Calu3 (cell line): ENCODE results near the gene USP5. TPM values are rescaled to one million over a fixed set of nuclear protein-coding genes. Genes with fewer than 3 reads are reported as not detected.

Experiments used
- BruUV-seq: library from RNA; stranded (reverse); fragments of 400-500 nt; replicated peaks from 2 replicates; lab custom pipeline; 2021; lab: Mats Ljungman, UMichigan
- CTCF ChIA-PET: fragments of 300-600 bp; sonication (Branson Sonifier 250); formaldehyde crosslinking; loops from one replicate; lab custom pipeline; 2022; ENCODE audit warnings: antibody characterized with exemption; lab: Charles Lee
- DNase-seq: peaks from one replicate; pipeline ENCODE4 v3.0.0; 2022
- H3K27ac Mint-ChIP-seq: one replicate; pipeline ENCODE4 v1.8.0; 2022; ENCODE audit warnings: mixed read lengths; ENCODE audit not compliant: unreplicated experiment
- H3K27me3 Mint-ChIP-seq: one replicate; pipeline ENCODE4 v1.8.0; 2022; ENCODE audit warnings: mixed read lengths; ENCODE audit not compliant: unreplicated experiment
- H3K36me3 Mint-ChIP-seq: one replicate; pipeline ENCODE4 v1.8.0; 2022; ENCODE audit warnings: mild to moderate bottlenecking, moderate library complexity, mixed read lengths; ENCODE audit not compliant: insufficient read depth, unreplicated experiment
- H3K4me1 Mint-ChIP-seq: one replicate; pipeline ENCODE4 v1.8.0; 2022; ENCODE audit warnings: mild to moderate bottlenecking, low read depth, mixed read lengths; ENCODE audit not compliant: unreplicated experiment
- H3K4me3 Mint-ChIP-seq: one replicate; pipeline ENCODE4 v1.8.0; 2022; ENCODE audit warnings: mild to moderate bottlenecking, low read depth, moderate library complexity, mixed read lengths; ENCODE audit not compliant: unreplicated experiment
- H3K9me3 Mint-ChIP-seq: one replicate; pipeline ENCODE4 v1.8.0; 2022; ENCODE audit warnings: low read depth, mixed read lengths; ENCODE audit not compliant: unreplicated experiment
- CTCF ChIP-seq: fragments of 200-600 bp; IDR thresholded peaks from one replicate; pipeline ENCODE4 v1.8.0; 2022; ENCODE audit warnings: antibody characterized with exemption; ENCODE audit not compliant: unreplicated experiment
- intact Hi-C: fragments of 100-400 bp; cut with micrococcal nuclease; formaldehyde crosslinking; loops from one replicate; pipeline ENCODE4 v1.10.0; 2022; ENCODE audit not compliant: unreplicated experiment
- total RNA-seq: library from RNA; stranded (reverse); gene quantifications from 2 replicates; pipeline ENCODE4 v1.2.3, GENCODE V29; 2022

Gene USP5
- total RNA-seq, 1 experiment from 2014 or later, result 128 TPM

GRCh38 chr12:6896846-6897435 is 45.0 kb downstream of the USP5 start:
- Mint-ChIP-seq H3K4me1 (peaks cover under 1% of the 10 kb centered on the region), H3K27ac (no peak overlapping the region), H3K27me3 (no peaks in the 10 kb centered on the region), H3K9me3 (no peaks in the 10 kb centered on the region), H3K36me3 (no peaks in the 10 kb centered on the region), H3K4me3 (no peak overlapping the region)
- TF ChIP-seq CTCF, result no peak
- DNase-seq, result no peak
- no TSS peak for BruUV-seq
- intact Hi-C loops, result no loop called here
- CTCF ChIA-PET, result no interaction called here

GRCh38 chr12:6899427-6899826 is 47.5 kb downstream of the USP5 start:
- no peak for TF ChIP-seq CTCF
- no peaks in the 10 kb centered on the region for H3K4me1 Mint-ChIP-seq
- CTCF ChIA-PET, result no interaction called here
- intact Hi-C loops, result no loop called here
- DNase-seq, result no peak
- H3K4me3 Mint-ChIP-seq, result no peak overlapping the region
- no peak overlapping the region for H3K27ac Mint-ChIP-seq
- BruUV-seq, result no TSS peak
- H3K9me3 Mint-ChIP-seq, result no peaks in the 10 kb centered on the region
- no peaks in the 10 kb centered on the region for H3K27me3 Mint-ChIP-seq
- no peaks in the 10 kb centered on the region for H3K36me3 Mint-ChIP-seq

- no peak for DNase-seq
- BruUV-seq, result no TSS peak
- H3K27ac Mint-ChIP-seq, result no peak overlapping the region
- no peaks in the 10 kb centered on the region for H3K9me3 Mint-ChIP-seq
- no peaks in the 10 kb centered on the region for H3K4me1 Mint-ChIP-seq
- intact Hi-C loops, result no loop called here
- no peaks in the 10 kb centered on the region for H3K27me3 Mint-ChIP-seq
- no peak for TF ChIP-seq CTCF
- CTCF ChIA-PET, result no interaction called here
- no peaks in the 10 kb centered on the region for H3K36me3 Mint-ChIP-seq
- H3K4me3 Mint-ChIP-seq, result no peak overlapping the region
Observed at GRCh38 chr12:6899837-6900519, 48.0 kb downstream of the USP5 start.

GRCh38 chr12:6902448-6902847 is 50.5 kb downstream of the USP5 start:
- H3K9me3 Mint-ChIP-seq, result no peaks in the 10 kb centered on the region
- H3K36me3 Mint-ChIP-seq, result no peaks in the 10 kb centered on the region
- no peak overlapping the region for H3K27ac Mint-ChIP-seq
- intact Hi-C loops, result no loop called here
- CTCF ChIA-PET, result no interaction called here
- H3K27me3 Mint-ChIP-seq, result no peaks in the 10 kb centered on the region
- no peak overlapping the region for H3K4me3 Mint-ChIP-seq
- TF ChIP-seq CTCF, result no peak
- DNase-seq, result no peak
- no TSS peak for BruUV-seq
- H3K4me1 Mint-ChIP-seq, result no peaks in the 10 kb centered on the region
